HCT116 (cell line): Measurements from ENCODE around the gene YWHAH.

Experiments
- CTCF ChIP-seq, 3 experiments: fragments of 200-600 bp in 1 of 3; sonication (generic) in 1 of 3; IDR thresholded peaks in 2 of 3; conservative IDR thresholded peaks in 1 of 3; 2 replicates each; pipeline ENCODE4 v1.5.1; 2012 to 2017; ENCODE audit warnings: low read depth in 2 of 3, low read length in 2 of 3, antibody characterized with exemption in 1 of 3, borderline replicate concordance in 1 of 3, control low read depth in 1 of 3, mild to moderate bottlenecking in 1 of 3, mixed read lengths in 1 of 3, mixed run types in 1 of 3, moderate library complexity in 1 of 3; ENCODE audit not compliant: insufficient read depth in 1 of 3
- POLR2A ChIP-seq: IDR thresholded peaks from 2 replicates; pipeline ENCODE4 v1.7.0; 2011; ENCODE audit warnings: borderline replicate concordance; ENCODE audit not compliant: insufficient read depth, insufficient read length; ENCODE audit errors: extremely low read depth
- RAD21 ChIP-seq: IDR thresholded peaks from 2 replicates; pipeline ENCODE4 v1.6.1; 2012; ENCODE audit warnings: low read depth, mild to moderate bottlenecking
- SRF ChIP-seq: IDR thresholded peaks from 2 replicates; pipeline ENCODE4 v1.6.1; 2012; ENCODE audit warnings: low read depth
- TCF7L2 ChIP-seq: IDR thresholded peaks from 2 replicates; pipeline ENCODE4 v1.7.0; 2011; ENCODE audit warnings: borderline replicate concordance, inconsistent platforms; ENCODE audit not compliant: insufficient read depth, insufficient read length; ENCODE audit errors: extremely low read depth
- ZNF274 ChIP-seq: fragments of 200-500 bp; sonication (Bioruptor generic); IDR thresholded peaks from 2 replicates; pipeline ENCODE4 v1.6.1; 2014; ENCODE audit warnings: mild to moderate bottlenecking, low read depth, low read length, inconsistent platforms

GRCh38 chr22:31920306-31920705, 24.0 kb upstream of the YWHAH start:
- TF ChIP-seq CTCF (IDR thresholded peaks at IDR 0.05 in 2 of 3, conservative IDR thresholded peaks at IDR 0.05 in 1 of 3; ENCODE audit: borderline replicate concordance in 1 of 3, insufficient read depth in 1 of 3, low read depth in 2 of 3, low read length in 2 of 3) = no peak
- no peak for TF ChIP-seq POLR2A
- TF ChIP-seq TCF7L2 = no peak
- TF ChIP-seq SRF = no peak
- TF ChIP-seq RAD21 = no peak
- no peak for TF ChIP-seq ZNF274
